ENCODE measurements around the gene MICAL2. TPM values are rescaled to one million over a fixed set of nuclear protein-coding genes. Genes with fewer than 3 reads are reported as not detected.

Gene MICAL2
- polyA plus RNA-seq, 4 donors: 5.3 to 7.2 (median 6.8) TPM

DNA sequence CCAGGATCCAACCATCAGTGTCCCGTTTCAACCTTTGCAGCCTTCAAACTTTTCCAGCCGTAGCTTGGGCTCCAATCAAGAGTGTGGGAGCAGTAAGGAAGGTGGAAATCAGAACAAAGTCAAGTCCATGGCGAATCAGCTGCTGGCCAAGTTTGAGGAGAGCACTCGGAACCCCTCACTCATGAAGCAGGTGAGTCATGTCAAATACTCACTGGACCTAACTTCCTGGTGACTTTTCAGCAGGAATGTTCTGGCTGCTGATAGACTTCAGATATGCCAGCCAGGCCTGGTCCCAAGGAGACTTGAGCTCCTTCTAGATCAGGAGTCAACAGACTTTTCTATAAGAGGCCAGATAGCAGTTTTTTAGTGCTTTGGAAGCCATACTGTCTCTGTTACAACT, 129.0 kb downstream of the MICAL2 start:
- no peak for DNase-seq (ENCODE audit: low read depth in 4 of 4, low spot score in 2 of 4)

DNA sequence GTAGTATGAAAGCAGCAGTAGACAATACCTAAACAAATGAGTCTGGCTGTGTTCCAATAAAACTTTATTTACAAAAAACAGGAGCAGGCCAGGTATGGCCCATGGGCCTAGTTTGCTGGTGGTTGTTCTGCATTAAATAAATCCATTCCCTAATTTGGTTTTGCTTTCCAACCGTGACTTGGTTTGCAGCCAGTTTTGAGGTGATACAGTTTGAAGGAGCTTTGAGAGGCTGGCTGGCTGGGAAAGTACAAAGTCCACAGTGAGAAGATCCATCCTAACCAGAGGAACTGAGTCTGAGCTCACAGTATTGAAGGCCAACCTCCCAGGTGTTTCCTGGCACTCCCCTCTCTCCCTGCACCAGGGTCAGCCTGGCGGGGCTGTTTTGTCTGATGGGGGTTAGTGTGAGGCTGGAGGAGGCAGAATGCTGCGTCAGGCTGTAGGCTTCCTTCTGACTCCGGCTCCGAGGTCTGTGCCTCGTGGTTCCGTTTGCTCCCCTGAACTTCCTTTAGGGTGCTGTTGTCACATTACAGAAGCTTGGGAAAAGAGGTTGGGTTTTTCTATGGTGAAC, 129.5 kb downstream of the MICAL2 start:
- DNase-seq (ENCODE audit: low read depth in 4 of 4, low spot score in 2 of 4): no peak

DNA sequence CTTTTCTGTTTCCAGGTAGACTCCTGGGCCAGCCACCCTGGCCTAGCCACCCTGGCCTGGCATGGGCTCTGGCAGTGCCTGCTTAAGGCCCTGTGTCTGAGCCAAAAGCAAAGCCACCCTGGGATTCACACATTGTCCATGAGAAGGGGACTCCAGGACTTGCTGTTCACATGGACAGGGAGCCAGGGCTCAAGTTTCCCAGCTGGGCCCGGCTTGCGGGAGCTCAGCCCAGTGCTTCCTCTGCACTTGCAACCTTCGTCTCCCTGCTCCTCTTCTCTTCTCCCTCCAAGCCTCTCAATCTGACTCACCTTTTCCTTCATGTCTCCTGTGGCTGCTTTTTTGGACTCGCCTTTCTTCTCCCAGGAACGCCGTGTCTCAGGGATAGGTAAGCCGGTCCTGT, 130.3 kb downstream of the MICAL2 start:
- no peak for DNase-seq (ENCODE audit: low read depth in 4 of 4, low spot score in 2 of 4)

DNA sequence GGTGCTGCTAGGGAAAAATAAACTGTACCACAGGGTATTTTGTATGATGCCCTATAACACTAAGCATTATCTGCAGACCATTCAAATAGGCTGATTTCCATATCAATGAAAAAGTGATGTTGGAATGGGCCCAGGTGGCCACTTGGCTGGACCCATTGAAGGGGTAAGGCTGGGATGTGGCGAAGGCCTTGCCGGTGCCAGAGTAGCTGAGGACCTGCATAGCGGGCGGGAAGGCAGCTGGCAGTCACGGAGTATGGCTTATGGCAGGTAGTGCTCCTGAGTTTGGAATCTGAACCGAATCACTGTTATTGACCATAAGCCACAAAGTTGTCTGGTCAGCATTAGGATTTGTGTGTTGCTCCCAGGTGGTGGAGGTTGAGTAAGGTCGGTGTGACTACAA, 131.0 kb downstream of the MICAL2 start:
- DNase-seq (ENCODE audit: low read depth in 4 of 4, low spot score in 2 of 4): no peak

DNA sequence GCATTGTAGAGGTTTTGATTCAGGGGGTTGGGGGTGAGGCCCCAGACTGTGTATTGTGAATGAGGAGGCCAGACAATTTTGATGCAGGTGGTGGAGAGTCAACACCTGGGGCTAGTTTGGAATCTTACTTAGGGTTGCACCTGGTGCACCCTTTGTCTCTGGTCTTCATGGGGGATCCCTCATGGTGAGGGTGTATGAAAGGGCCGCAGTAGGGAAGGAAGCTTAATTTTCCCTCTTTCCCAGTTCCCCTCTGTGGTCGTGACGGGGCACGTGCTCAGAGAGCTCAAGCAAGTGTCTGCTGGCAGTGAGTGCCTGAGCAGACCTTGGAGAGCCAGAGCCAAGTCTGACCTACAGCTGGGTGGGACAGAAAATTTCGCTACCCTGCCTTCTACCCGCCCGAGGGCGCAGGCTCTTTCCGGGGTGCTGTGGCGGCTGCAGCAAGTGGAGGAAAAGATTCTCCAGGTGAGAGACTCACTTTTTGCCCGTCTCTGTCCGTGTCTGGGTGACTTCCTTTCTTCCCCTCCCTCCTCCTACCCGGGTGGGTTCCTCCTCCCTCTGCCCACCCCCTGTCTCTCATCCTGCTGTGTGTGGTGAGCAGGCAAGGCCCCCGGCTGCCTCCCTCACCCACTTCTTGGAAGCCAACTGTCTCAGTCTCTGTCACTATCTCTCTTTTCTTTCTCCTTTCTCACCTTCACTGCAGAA, 131.7 kb downstream of the MICAL2 start:
- DNase-seq (ENCODE audit: low read depth in 4 of 4, low spot score in 2 of 4): no peak

DNA sequence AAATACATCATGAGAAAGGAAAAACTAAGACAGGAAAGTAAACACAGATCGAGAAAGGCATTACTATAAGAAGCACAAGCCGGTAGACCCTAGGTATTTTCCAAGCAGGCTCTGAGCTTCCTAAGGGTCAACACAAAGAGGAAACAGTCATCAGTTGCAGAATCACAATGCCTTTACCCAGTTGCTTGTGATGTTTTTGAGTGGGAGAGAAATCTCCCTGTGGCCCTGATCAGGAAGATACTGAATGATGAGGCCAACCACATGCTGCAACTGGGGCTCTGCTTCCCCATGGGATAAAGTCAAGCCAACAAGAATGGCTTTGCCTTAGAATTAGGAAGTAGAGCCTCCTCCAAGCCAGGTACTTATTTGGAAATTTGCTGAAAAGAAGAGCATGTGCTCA, 132.6 kb downstream of the MICAL2 start:
- no peak for DNase-seq (ENCODE audit: low read depth in 4 of 4, low spot score in 2 of 4)

DNA sequence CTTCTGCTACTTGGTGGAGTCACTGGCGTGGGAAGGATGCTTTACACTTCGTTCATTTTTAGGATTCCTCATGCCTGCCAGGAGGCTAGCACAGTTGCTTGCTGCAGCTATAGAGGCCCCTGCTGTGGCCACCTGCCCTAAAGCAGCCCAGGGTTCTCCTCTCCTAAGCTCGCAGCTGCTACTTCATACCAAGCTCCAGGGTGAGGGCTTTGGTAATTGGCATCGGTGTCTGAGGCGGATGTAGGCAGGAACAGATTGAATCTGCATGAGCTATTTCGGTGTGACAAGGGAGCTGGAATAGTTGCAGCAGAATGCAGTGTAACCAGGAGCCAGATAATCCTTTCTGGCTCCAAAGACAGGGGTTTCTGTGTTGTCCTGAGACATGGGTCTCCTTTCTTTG, 133.1 kb downstream of the MICAL2 start:
- DNase-seq (ENCODE audit: low read depth in 4 of 4, low spot score in 2 of 4): no peak

DNA sequence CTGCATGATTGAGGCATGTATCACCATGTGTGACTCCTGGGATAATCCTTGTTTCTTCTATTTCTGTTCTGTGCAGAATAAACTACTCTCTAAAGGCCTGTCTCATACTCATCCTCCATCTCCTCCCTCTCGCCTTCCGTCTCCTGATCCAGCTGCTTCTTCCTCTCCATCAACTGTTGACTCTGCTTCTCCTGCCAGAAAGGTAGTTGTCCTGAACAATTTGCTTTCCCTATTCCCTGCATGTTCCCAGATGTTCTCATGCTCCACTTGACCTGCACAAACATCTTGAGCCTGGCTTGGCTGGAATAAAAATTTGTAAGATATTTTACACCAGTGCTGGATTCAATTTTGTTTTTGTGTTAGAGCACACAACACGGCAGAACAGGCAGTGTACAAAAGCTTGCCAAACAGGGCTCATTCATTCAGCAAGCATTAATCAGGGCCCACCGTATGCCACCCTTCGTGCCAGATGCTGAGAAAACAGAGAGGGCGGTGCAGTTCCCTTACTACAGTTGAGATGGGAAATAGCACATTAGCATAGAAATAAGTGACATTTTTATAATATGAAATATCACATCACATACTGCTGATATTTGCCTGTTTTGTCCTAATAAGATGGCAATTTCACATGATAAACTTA, 133.6 kb downstream of the MICAL2 start:
- no peak for DNase-seq (ENCODE audit: low read depth in 4 of 4, low spot score in 2 of 4)

DNA sequence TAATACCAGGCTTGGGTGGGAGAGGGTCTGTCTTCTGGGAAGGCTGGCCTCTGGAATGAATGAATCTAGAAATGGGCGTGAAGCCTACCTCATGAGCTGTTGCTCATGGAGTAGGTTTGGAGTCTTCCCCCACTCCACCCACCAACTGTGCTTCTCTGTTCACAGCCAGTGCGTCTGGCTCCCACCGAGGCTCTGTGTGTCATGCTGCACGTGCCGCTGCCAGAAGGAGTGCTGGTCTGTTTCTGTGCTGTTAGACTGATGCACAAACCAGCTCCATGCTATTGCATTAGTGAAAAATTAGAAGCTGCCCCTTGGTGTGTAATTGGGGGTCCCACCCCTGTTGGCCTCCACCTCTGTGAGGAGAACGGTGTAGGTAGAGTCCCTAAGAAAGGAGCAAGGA, 134.7 kb downstream of the MICAL2 start:
- no peak for DNase-seq (ENCODE audit: low read depth in 4 of 4, low spot score in 2 of 4)

DNA sequence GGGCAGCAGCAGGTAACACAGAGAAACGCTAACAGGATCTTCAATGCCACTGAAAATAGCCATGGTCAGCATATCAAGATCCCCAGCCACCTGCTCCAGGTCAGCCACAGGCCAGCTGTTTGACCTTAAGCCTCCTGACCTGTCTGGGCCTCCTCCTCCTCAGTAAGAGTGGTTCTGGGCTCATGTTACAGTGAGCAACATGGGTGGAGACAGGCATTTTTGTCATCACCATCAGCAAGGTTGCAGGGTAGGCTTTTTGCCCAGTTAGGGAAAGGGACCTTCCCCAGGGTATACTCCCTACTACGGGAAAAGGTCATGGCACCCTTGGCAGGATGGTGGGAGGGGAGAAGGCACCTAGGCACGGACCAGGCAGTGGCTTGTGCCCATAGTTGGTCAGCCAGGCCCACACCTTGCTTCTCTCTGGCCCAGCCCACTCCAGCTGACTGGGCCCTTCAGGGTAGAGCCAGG, 135.2 kb downstream of the MICAL2 start:
- no peak for DNase-seq (ENCODE audit: low read depth in 4 of 4, low spot score in 2 of 4)

DNA sequence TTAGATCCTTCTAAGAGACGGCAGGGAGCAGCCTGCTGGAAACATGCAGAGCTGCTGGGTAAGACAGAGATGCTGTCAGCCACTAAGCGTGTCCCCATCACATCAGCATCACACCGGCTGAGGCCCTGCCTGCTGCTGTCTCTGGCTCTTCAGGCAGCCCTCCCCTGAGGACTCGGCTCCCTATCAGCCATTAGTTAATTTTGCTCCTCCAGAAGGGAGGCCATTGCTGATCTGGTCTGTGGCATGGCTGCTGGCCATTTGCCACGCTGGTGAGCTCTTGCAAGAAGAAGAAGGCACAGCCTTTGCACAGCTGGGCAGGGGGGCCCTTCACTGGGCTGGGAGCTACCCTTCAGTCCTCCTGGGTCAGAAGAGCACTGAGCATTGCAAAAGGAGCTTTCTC, 135.8 kb downstream of the MICAL2 start:
- DNase-seq (ENCODE audit: low read depth in 4 of 4, low spot score in 2 of 4): no peak

DNA sequence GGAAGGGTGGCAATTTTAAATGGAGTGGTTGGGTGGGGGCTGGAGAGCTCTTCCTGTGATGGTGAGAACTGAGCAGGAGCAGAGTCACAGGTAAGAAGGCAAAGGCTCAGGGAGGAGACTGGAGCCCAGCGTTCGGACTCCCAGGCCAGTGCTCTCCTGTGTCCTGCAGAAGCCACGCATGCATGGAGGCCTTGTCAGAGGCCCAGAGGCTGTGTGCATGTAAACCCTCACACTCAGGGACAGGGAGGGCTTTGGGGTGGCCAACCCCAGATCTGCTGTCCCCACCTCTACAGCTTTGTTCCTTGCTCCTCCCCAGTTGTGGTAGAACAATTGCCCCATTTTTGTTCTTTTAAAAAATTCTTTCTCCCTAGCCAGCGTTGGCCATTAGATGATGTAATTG, 136.6 kb downstream of the MICAL2 start:
- DNase-seq (ENCODE audit: low read depth in 4 of 4, low spot score in 2 of 4): no peak

DNA sequence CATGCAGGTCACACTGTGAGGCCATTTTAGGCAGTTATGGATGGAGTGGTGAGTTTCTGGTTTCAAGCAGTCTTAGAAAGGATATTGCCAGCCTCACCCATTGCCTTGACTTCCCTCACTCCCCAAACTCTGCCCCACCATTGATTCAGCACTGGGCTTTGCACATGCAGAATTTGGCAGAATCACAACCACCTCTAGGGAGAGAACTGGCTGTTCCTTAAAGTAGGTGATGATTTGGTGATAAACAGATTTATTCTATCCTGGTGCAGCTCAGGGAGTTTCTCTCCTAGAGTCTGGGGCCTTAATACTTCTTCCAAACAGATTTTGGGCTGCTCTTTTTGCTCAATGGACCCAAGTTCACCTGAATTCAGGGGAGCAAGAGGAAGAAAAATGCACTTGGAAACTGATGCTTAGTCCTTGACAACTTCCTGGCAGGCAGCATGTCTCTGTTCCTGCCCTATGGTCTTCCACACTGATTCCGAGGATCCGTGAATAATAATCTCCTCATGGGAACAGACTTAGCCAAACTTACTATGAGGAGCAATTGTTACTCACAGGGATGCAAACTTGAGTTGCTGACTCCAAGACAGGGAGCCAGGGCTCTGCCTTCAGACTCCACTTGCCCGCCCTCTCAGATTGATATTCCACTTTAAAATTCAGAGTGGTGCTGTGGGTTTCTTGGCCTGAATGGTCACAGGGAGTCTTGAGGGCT, 137.3 kb downstream of the MICAL2 start:
- no peak for DNase-seq (ENCODE audit: low read depth in 4 of 4, low spot score in 2 of 4)

DNA sequence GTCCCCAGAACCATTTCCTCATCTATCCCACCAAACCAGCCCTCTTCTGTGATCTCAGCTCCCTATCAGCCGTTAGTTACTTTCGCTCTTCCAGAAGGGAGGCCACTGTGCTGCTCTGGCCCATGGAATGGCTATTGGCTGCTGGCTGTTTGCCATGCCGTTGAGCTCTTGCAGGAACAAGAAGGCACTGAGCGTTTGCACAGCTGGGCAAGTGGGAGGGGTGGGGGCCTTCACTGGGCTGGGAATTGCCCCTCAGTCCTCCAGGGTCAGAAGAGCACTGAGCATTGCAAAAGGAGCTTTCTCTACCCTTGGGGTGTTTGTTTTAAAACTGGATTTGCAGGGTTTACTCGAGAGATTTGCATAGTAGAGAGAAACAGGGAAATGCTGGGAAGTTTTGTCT, 137.9 kb downstream of the MICAL2 start:
- DNase-seq (ENCODE audit: low read depth in 4 of 4, low spot score in 2 of 4): peak in 1 of 4 donors; percentile 17

DNA sequence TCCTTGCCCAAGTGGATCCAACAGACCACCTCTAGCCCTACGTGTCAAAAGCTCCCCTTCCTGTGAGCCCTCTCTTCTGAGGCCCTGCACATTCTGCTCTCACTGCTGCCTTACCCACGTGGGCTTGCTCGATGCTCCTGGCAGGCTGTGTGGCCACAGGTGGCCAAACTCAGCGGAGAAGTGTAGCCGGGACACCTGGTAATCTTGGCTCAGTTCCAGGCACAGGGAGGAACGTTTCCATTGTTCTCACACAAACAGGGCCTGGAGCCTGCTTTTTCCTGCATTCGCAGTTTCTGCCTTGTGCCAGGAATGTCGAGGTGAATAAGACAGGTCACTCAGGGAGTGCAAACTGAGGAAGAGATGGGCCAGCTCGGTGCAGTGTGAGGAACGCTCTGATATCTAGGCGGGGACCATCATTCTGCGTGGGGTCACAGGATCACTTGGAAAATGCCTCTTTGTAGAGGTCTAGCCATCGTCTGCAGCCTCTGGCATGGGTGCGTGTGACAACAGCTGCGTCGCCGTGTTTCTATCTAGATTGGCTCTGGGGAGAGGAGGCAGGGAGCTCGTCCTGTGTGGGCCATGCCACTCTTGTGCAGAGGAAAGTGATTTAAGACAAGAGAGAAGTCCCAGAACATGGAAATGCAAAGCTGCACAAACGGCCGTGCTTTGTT, 139.3 kb downstream of the MICAL2 start:
- DNase-seq (ENCODE audit: low read depth in 4 of 4, low spot score in 2 of 4): no peak

DNA sequence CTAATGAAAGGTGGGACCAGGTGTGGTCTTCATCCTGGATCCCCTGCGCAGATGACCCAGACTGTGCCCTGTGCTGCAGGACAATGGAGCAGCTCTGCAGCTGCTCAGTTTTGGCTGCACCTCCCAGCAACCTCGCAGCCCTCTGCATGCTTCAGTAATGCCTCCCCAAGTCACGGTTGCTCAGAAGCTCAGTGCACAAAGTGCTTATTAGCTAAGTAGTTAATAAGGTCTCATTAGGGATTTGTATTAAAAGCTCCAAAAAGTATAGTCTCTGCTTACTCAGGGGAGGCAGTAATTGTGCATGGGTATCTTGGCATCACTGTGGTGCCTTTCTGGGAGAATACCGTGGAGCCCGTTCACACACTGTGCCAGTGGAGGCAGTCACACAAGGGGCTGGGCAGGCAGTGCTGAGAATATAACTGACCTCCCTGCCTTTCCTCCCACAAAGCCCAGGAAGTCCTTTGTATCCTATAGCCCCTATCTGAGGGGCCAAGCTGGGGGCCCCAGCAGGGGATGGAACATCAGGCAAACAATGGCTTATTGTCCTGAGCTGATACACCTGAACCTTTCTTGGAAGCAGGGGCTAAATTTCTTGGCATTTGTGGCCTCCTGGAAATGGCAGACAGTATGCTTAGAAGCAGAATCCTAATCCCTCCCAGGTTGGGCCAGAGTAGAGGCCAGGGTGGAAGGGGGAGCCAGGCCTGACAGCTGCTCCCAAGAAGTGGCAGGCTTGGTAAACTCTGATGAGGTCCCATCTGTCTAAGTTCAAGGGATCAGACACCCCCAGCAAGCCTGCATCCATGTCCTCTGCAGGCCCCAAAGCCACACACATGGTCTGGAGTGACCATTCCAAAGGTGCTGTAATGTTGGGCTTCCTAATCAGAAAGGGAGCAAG, 141.5 kb downstream of the MICAL2 start:
- DNase-seq (ENCODE audit: low read depth in 4 of 4, low spot score in 2 of 4): no peak

DNA sequence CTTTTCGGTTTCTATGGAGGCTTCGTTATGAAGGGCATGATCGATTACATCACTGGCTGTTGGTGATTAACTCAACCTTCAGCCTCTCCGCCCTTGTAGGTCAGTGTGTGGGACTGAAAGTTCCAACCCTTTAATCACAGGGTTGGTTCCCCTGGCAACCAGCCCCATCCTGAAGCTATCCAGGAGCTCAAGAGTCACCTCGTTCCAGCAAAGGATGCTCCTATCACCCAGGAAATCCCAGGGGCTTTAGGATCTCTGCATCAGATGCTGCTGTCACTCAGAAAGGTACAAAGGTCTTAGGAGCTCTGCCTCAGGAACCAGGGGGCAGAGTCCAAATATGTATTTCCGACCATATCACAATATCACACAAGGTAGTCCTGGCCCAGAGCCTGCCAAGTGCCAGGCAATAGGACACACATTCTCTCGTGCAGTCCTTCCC, 143.5 kb downstream of the MICAL2 start:
- DNase-seq (ENCODE audit: low read depth in 4 of 4, low spot score in 2 of 4): no peak

DNA sequence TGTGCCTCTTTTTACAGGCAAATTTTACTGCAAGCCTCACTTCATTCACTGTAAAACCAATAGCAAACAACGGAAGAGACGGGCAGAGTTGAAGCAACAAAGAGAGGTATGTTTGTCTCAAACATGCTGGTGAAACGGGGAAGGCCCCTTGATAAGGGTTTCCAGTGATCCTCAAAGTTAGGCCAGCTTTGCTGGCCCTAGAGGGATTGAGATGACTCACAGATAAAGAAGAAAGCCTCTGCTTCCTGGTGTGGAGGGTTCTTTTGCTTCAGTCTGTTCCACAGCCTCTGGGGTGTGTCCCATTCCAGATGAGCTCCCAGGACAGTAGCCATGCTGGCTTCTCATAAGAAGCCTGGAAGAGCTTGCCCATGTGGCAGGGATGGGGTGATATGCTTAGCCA, 148.1 kb downstream of the MICAL2 start:
- DNase-seq (ENCODE audit: low read depth in 4 of 4, low spot score in 2 of 4): no peak

DNA sequence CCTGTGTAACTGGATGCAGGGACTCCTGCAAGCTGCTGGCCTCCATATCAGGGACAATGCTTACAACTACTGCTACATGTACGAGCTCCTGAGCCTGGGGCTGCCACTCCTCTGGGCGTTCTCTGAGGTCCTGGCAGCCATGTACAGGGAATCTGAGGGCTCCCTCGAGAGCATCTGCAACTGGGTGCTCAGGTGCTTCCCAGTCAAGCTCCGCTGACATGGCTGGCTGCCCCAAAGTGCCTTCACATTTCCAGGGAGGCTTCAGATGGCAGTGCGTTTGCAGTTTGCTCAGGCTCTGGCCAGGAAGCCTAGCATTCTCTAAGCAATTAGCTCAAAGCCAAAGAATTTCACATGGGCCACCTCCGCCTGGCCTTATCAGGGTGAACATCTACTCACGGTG, 149.6 kb downstream of the MICAL2 start:
- no peak for DNase-seq (ENCODE audit: low read depth in 4 of 4, low spot score in 2 of 4)

Measured in left renal cortex interstitium (tissue), 4 donors.